Left ventricle myocardium inferior (tissue), 1 donor: ENCODE measurements around the gene CXCL17. TPM values are rescaled to one million over a fixed set of nuclear protein-coding genes. Genes with fewer than 3 reads are reported as not detected.
"Not testable (repeated sequence)": the region's sequence is repeated elsewhere in the genome, so short reads cannot be mapped to it uniquely, and the experiment has no call there.

ENCODE experiments used
- DNase-seq: peaks from one replicate; pipeline ENCODE4 v3.0.0-alpha.2; 2020
- H3K27ac ChIP-seq: fragments of 200-600 bp; replicated peaks from 2 replicates; pipeline ENCODE4 v1.8.0; 2021
- H3K27me3 ChIP-seq: fragments of 200-600 bp; 2 replicates; pipeline ENCODE4 v1.8.0; 2021; ENCODE audit warnings: low read depth
- H3K36me3 ChIP-seq: fragments of 200-600 bp; 2 replicates; pipeline ENCODE4 v1.8.0; 2021
- H3K4me1 ChIP-seq: fragments of 200-600 bp; 2 replicates; pipeline ENCODE4 v1.8.0; 2021
- H3K4me3 ChIP-seq: fragments of 200-600 bp; 2 replicates; pipeline ENCODE4 v1.8.0; 2021; ENCODE audit warnings: mild to moderate bottlenecking, moderate library complexity
- H3K9me3 ChIP-seq: fragments of 200-600 bp; replicated peaks from 2 replicates; pipeline ENCODE4 v1.8.0; 2021
- intact Hi-C: fragments of 100-400 bp; cut with micrococcal nuclease; formaldehyde crosslinking; loops from one replicate; pipeline ENCODE4 v1.11.0; 2022
- long read RNA-seq: library from polyadenylated mRNA; unstranded; transcript quantifications from one replicate; pipeline ENCODE4 v2.0.0, GENCODE V29; 2021
- total RNA-seq: library from RNA; stranded (reverse); fragmentation: NEBNext Ultra II Directional; extraction: Animal tissue kit (Norgen Biotek cat#: 25700); gene quantifications from one replicate; pipeline ENCODE4 v1.2.1, GENCODE V29; 2021
- TF ChIP-seq, protein P1 (sequence below): fragments of 200-600 bp; IDR thresholded peaks from 2 replicates; pipeline ENCODE4 v1.8.0; 2021; ENCODE audit warnings: antibody characterized with exemption, mild to moderate bottlenecking, borderline replicate concordance
- donor health status: DM: no; HTN: yes; CAD: no; lungs with severe emphysema.

CXCL17 gene, protein sequence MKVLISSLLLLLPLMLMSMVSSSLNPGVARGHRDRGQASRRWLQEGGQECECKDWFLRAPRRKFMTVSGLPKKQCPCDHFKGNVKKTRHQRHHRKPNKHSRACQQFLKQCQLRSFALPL
- not detected for total RNA-seq
- long read RNA-seq: 0 reads

DNA sequence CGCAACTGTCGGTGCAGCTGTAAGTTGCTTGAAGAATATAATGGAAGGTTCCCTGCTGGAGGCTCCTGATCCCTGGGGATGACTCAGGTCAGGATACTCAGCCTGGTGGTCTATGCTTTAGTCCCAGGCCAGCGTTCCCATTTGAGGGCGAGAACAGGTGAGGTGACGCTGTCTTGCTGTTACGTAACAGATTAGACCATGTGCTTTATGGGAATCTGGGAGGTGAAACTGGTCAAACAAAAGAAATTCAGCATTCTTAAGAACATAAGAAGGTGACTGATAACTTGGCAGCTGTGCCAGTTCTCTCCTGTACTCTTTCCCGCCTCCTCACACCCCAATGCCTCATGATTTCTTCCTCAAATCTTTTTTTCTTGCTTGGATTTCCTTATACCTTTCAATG is at the start of gene CXCL17:
Gene CXCL17, minus strand, starts transcription at position 114 of the 400 bp plus-strand sequence. CDS start 114 bp downstream, outside the sequence.
- Histone ChIP-seq H3K36me3 (no peaks in the 10 kb centered on the region), H3K27me3 (peaks cover 9% of the 10 kb centered on the region), H3K4me3 (no peak within 1 kb of the TSS), H3K27ac (no peak within 1 kb of the TSS), H3K9me3 (no peaks in the 10 kb centered on the region), H3K4me1 (peaks cover 17% of the 10 kb centered on the region)
- TF ChIP-seq, protein P1, sequence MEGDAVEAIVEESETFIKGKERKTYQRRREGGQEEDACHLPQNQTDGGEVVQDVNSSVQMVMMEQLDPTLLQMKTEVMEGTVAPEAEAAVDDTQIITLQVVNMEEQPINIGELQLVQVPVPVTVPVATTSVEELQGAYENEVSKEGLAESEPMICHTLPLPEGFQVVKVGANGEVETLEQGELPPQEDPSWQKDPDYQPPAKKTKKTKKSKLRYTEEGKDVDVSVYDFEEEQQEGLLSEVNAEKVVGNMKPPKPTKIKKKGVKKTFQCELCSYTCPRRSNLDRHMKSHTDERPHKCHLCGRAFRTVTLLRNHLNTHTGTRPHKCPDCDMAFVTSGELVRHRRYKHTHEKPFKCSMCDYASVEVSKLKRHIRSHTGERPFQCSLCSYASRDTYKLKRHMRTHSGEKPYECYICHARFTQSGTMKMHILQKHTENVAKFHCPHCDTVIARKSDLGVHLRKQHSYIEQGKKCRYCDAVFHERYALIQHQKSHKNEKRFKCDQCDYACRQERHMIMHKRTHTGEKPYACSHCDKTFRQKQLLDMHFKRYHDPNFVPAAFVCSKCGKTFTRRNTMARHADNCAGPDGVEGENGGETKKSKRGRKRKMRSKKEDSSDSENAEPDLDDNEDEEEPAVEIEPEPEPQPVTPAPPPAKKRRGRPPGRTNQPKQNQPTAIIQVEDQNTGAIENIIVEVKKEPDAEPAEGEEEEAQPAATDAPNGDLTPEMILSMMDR: no peak
- intact Hi-C loops: no loop called here
- DNase-seq: no peak

GRCh38 chr19:42488783-42489521 is 46.2 kb upstream of the CXCL17 start:
- no peaks in the 10 kb centered on the region for H3K9me3 ChIP-seq
- no peak overlapping the region for H3K4me3 ChIP-seq
- no peak overlapping the region for H3K27ac ChIP-seq
- H3K27me3 ChIP-seq: no peaks in the 10 kb centered on the region
- DNase-seq: no peak
- intact Hi-C loops: no loop called here
- TF ChIP-seq, protein P1: no peak
- H3K4me1 ChIP-seq: peaks cover 3% of the 10 kb centered on the region
- H3K36me3 ChIP-seq: no peaks in the 10 kb centered on the region

DNA sequence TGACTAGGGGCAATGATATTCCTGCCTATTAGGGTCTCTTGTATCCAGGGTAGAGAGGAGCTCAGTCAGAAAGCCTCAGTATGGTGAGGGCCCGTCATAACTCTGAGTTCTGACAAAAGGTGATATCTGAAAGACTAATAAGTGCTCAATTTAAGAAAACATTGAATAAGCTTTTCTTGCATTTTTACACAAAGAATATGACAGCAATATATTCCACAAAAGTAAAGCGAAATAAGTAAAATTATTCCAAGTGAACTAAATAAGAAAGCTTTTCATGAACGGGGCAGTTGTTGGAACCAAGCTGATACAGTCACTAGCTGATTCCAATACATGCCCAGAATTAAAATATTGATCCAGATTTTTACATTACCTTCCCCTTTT is 45.0 kb upstream of the CXCL17 start:
- intact Hi-C loops: no loop called here
- H3K9me3 ChIP-seq: no peaks in the 10 kb centered on the region
- no peak overlapping the region for H3K27ac ChIP-seq
- TF ChIP-seq, protein P1: no peak
- no peaks in the 10 kb centered on the region for H3K27me3 ChIP-seq
- no peak for DNase-seq
- no peaks in the 10 kb centered on the region for H3K4me1 ChIP-seq
- no peaks in the 10 kb centered on the region for H3K36me3 ChIP-seq
- no peak overlapping the region for H3K4me3 ChIP-seq

GRCh38 chr19:42487032-42487797 is 44.5 kb upstream of the CXCL17 start:
- no peaks in the 10 kb centered on the region for H3K27me3 ChIP-seq
- intact Hi-C loops: no loop called here

GRCh38 chr19:42485036-42485435 is 42.3 kb upstream of the CXCL17 start:
- intact Hi-C loops, H3K9me3 ChIP-seq, H3K4me3 ChIP-seq, H3K36me3 ChIP-seq, H3K27me3 ChIP-seq, H3K27ac ChIP-seq, H3K4me1 ChIP-seq, DNase-seq: not testable (repeated sequence)

More at GRCh38 chr19:42487032-42487797, 44.5 kb upstream of the CXCL17 start:
- H3K27ac ChIP-seq: no peak overlapping the region
- TF ChIP-seq, protein P1: no peak
- H3K9me3 ChIP-seq: no peaks in the 10 kb centered on the region
- no peak overlapping the region for H3K4me3 ChIP-seq
- H3K36me3 ChIP-seq: no peaks in the 10 kb centered on the region
- DNase-seq: no peak
- no peaks in the 10 kb centered on the region for H3K4me1 ChIP-seq
